Ovary (tissue), 9 donors: ENCODE measurements around the gene FSCB. TPM values are rescaled to one million over a fixed set of nuclear protein-coding genes. Genes with fewer than 3 reads are reported as not detected.

Source experiments
- DNase-seq, 5 donors: peaks; one replicate each; pipeline ENCODE4 v3.0.0-alpha.2; 2019 to 2020
- H3K27ac ChIP-seq, 2 donors: fragments of 200-600 bp; one replicate each; pipeline versions ENCODE4 v1.5.1 to v1.8.0; 2019 to 2022
- H3K27me3 ChIP-seq: fragments of 200-600 bp; one replicate; pipeline ENCODE4 v1.8.0; 2022
- H3K36me3 ChIP-seq: fragments of 200-600 bp; sonication (generic); one replicate; pipeline ENCODE4 v1.5.1; 2019
- H3K4me1 ChIP-seq: one replicate; pipeline ENCODE4 v1.8.1; 2013; ENCODE audit warnings: mild to moderate bottlenecking, moderate library complexity; ENCODE audit not compliant: insufficient read depth
- H3K4me3 ChIP-seq: fragments of 200-600 bp; sonication (generic); one replicate; pipeline ENCODE4 v1.5.1; 2017
- H3K9me3 ChIP-seq, 2 donors: fragments of 200-600 bp in 1 of 2; sonication (generic) in 1 of 2; one replicate each; pipeline versions ENCODE4 v1.5.1 to v1.8.1; 2013 to 2019; ENCODE audit warnings: mild to moderate bottlenecking in 1 of 2, moderate library complexity in 1 of 2
- CTCF ChIP-seq, 3 donors: fragments of 450-650 bp in 2 of 3; fragments of 200-600 bp in 1 of 3; IDR thresholded peaks; one replicate each; pipeline versions ENCODE4 v1.5.1 to v1.8.0; 2016 to 2022; ENCODE audit warnings: antibody characterized with exemption in 3 of 3, mild to moderate bottlenecking in 1 of 3
- EP300 ChIP-seq: sonication (generic); formaldehyde crosslinking; IDR thresholded peaks from one replicate; pipeline ENCODE4 v1.6.1; 2017; ENCODE audit warnings: antibody characterized with exemption
- POLR2A ChIP-seq: fragments of 450-650 bp; IDR thresholded peaks from one replicate; pipeline ENCODE4 v1.6.1; 2017; ENCODE audit warnings: antibody characterized with exemption, mild to moderate bottlenecking, moderate library complexity
- WGBS, 3 donors: extraction: QIAGEN DNeasy Blood & Tissue Kit in 1 of 3; methylation state at CpG; one replicate each; pipeline versions ENCODE4 v1.1.5 to v1.1.7; 2013 to 2017; 5-methylcytosine and 5-hydroxymethylcytosine counted together
- intact Hi-C, 4 donors: fragments of 100-400 bp; cut with DNase I; formaldehyde crosslinking; loops; one replicate each; pipeline versions ENCODE4 v1.11.0 to v1.15.1; 2022 to 2023
- polyA plus RNA-seq, 2 donors: library from polyadenylated mRNA; stranded (reverse); fragments of 200-250 nt in 1 of 2; fragments of 350-450 nt in 1 of 2; fragmentation: Illumina TruSeq in 1 of 2; extraction: RNeasy Lipid Tissue Mini Kit (QIAGEN cat#74804) in 1 of 2; gene quantifications; one replicate each; pipeline ENCODE4 v1.2.3, GENCODE V29; 2013 to 2014
- total RNA-seq, 7 donors: library from RNA; depleted of rRNA in 2 of 7; stranded (reverse); fragments of >200 nt in 2 of 7; fragmentation: NEBNext Ultra II Directional in 3 of 7; extraction: Animal tissue kit (Norgen Biotek cat#: 25700) in 3 of 7; gene quantifications; one replicate each; pipeline versions ENCODE4 v1.1.0 to v1.2.4, GENCODE V29; 2016 to 2023
- donor health status: DM: no; HTN: no; CAD: no; lungs with moderate emphysema.
- donor health status: DM: no; HTN: no; CAD: no.
- donor health status: Bipolar disorder and iron deficiency.
- donor health status: DM: yes; HTN: yes; CAD: no.
- donor health status: DM: no; HTN: no; CAD: no.
- donor health status: DM: yes; HTN: yes; CAD: no.

FSCB gene
- total and polyA plus RNA-seq, 9 donors = 0.10 to 0.15 (median 0.11) TPM; not detected in 6

- Histone ChIP-seq H3K4me1 (no peaks in the 10 kb centered on the region), H3K9me3 (no peaks in the 10 kb centered on the region), H3K27me3 (no peaks in the 10 kb centered on the region), H3K36me3 (no peaks in the 10 kb centered on the region), H3K27ac (no peak overlapping the region), H3K4me3 (no peak overlapping the region)
- no peak for DNase-seq
- 45 to 52% (median 49%) methylated on average over 4 of the region's 4 CpGs for WGBS, 3 donors
- TF ChIP-seq CTCF (IDR thresholded peaks at IDR 0.05) (no peak), POLR2A (no peak), EP300 (no peak)
- intact Hi-C loops = no loop called here
Observed at GRCh38 chr14:44463356-44464004, 43.6 kb downstream of the FSCB start.

GRCh38 chr14:44462381-44462780, 44.7 kb downstream of the FSCB start:
- TF ChIP-seq EP300 = no peak
- TF ChIP-seq POLR2A = no peak
- TF ChIP-seq CTCF (IDR thresholded peaks at IDR 0.05) = no peak
- DNase-seq = no peak
- WGBS, 3 donors = 23 to 59% (median 25%) methylated on average over 1 of the region's 1 CpG
- Histone ChIP-seq H3K4me3 (no peak overlapping the region), H3K36me3 (no peaks in the 10 kb centered on the region), H3K27ac (no peak overlapping the region), H3K9me3 (no peaks in the 10 kb centered on the region), H3K4me1 (no peaks in the 10 kb centered on the region), H3K27me3 (no peaks in the 10 kb centered on the region)
- intact Hi-C loops = no loop called here

- Histone ChIP-seq H3K36me3 (no peaks in the 10 kb centered on the region), H3K9me3 (no peaks in the 10 kb centered on the region), H3K4me1 (no peaks in the 10 kb centered on the region), H3K27me3 (no peaks in the 10 kb centered on the region), H3K27ac (no peak overlapping the region), H3K4me3 (no peak overlapping the region)
- 49 to 65% (median 49%) methylated on average over 2 of the region's 2 CpGs for WGBS, 3 donors
- TF ChIP-seq POLR2A (no peak), EP300 (no peak), CTCF (IDR thresholded peaks at IDR 0.05) (no peak)
- intact Hi-C loops = no loop called here
- DNase-seq = no peak
Observed at GRCh38 chr14:44461811-44462210, 45.3 kb downstream of the FSCB start.
